ENCODE results near the gene ANGEL2.

The ANGEL2 gene

DNA sequence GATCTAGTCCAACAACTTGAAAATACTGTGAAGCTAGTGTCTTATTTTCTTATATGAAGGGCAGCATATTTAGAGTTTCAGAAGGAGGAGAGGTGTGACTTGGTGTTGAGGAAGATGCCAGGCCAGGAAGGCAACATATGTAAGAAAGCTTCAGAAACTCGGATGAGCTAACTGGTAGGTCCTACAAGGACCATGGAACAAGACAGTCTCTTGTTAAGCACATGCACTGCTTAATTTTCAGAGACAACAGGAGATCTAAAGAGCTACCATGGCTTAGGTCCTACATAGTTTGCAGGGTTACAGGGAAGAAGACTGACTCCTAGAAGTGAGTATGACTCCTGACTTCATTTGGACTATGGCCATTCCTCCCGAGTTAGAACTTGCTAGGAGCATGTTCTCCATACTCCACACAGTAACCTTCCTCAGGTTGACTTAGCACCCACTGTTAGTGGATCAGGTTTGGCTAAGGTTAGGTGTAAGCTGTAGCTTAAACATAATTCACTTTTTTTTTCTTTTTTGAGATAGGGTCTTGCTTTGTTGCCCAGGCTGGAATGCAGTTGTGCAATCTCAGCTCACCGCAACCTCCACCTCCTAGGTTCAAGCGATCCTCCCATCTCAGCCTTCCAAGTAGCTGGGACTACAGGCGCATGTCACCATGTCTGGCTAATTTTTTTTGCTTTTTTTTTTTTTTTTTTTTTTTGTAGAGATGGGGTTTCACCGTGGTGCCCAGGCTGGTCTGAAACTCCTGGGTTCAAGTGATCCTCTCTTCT lies 31.0 kb downstream of the ANGEL2 start:
- no peak for ATAC-seq
- no peak for TF ChIP-seq TCF4 (CRISPR knock-in tag; IDR thresholded peaks at IDR 0.05; ENCODE audit: borderline replicate concordance)
- TF ChIP-seq ZFP30 (CRISPR knock-in tag; IDR thresholded peaks at IDR 0.05), result no peak
- no peak for TF ChIP-seq RARB (CRISPR knock-in tag; IDR thresholded peaks at IDR 0.05)
- TF ChIP-seq GLIS3 (CRISPR knock-in tag; IDR thresholded peaks at IDR 0.05), result no peak
- no peak for TF ChIP-seq SNAI2 (CRISPR knock-in tag; IDR thresholded peaks at IDR 0.05)
- no peak for TF ChIP-seq ZNF70 (CRISPR knock-in tag; IDR thresholded peaks at IDR 0.05)
- TF ChIP-seq, protein P1, sequence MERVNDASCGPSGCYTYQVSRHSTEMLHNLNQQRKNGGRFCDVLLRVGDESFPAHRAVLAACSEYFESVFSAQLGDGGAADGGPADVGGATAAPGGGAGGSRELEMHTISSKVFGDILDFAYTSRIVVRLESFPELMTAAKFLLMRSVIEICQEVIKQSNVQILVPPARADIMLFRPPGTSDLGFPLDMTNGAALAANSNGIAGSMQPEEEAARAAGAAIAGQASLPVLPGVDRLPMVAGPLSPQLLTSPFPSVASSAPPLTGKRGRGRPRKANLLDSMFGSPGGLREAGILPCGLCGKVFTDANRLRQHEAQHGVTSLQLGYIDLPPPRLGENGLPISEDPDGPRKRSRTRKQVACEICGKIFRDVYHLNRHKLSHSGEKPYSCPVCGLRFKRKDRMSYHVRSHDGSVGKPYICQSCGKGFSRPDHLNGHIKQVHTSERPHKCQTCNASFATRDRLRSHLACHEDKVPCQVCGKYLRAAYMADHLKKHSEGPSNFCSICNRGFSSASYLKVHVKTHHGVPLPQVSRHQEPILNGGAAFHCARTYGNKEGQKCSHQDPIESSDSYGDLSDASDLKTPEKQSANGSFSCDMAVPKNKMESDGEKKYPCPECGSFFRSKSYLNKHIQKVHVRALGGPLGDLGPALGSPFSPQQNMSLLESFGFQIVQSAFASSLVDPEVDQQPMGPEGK (CRISPR knock-in tag; IDR thresholded peaks at IDR 0.05; ENCODE audit: borderline replicate concordance), result no peak
- no peak for TF ChIP-seq ZFP3 (CRISPR knock-in tag; IDR thresholded peaks at IDR 0.05)
- no peak for TF ChIP-seq PPARA (CRISPR knock-in tag; IDR thresholded peaks at IDR 0.05; ENCODE audit: borderline replicate concordance)
- no peak for TF ChIP-seq BACH2 (CRISPR knock-in tag; IDR thresholded peaks at IDR 0.05; ENCODE audit: borderline replicate concordance)
- no peak for TF ChIP-seq ISL1 (CRISPR knock-in tag; IDR thresholded peaks at IDR 0.05)
- TF ChIP-seq, protein P2, sequence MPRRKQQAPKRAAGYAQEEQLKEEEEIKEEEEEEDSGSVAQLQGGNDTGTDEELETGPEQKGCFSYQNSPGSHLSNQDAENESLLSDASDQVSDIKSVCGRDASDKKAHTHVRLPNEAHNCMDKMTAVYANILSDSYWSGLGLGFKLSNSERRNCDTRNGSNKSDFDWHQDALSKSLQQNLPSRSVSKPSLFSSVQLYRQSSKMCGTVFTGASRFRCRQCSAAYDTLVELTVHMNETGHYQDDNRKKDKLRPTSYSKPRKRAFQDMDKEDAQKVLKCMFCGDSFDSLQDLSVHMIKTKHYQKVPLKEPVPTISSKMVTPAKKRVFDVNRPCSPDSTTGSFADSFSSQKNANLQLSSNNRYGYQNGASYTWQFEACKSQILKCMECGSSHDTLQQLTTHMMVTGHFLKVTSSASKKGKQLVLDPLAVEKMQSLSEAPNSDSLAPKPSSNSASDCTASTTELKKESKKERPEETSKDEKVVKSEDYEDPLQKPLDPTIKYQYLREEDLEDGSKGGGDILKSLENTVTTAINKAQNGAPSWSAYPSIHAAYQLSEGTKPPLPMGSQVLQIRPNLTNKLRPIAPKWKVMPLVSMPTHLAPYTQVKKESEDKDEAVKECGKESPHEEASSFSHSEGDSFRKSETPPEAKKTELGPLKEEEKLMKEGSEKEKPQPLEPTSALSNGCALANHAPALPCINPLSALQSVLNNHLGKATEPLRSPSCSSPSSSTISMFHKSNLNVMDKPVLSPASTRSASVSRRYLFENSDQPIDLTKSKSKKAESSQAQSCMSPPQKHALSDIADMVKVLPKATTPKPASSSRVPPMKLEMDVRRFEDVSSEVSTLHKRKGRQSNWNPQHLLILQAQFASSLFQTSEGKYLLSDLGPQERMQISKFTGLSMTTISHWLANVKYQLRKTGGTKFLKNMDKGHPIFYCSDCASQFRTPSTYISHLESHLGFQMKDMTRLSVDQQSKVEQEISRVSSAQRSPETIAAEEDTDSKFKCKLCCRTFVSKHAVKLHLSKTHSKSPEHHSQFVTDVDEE (CRISPR knock-in tag; IDR thresholded peaks at IDR 0.05), result no peak
- no peak for TF ChIP-seq TOX (CRISPR knock-in tag; IDR thresholded peaks at IDR 0.05; ENCODE audit: borderline replicate concordance)
- no peak for TF ChIP-seq ZNF8 (CRISPR knock-in tag; IDR thresholded peaks at IDR 0.05)

DNA sequence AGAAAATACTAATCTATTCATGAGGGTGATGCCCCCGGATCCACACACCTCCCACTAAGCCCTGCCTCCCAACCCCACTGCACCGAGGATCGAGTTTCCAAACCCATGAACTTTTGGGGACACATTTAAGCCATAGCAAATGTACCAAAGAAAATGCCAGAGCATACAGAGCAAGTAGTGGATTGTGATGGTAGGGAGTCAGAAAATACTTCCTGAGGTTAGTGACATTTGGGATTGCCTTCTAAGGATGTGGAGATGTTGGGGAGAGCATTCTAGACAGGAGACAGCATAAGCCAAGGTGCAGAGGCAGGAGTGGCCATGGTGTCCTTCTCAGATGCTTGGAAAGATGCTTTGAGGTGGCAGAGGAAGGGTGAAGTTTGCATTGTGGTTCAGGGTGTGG lies 32.2 kb downstream of the ANGEL2 start:
- no peak for TF ChIP-seq TCF4 (CRISPR knock-in tag; IDR thresholded peaks at IDR 0.05; ENCODE audit: borderline replicate concordance)
- TF ChIP-seq ZNF8 (CRISPR knock-in tag; IDR thresholded peaks at IDR 0.05), result no peak
- TF ChIP-seq, protein P1 (CRISPR knock-in tag; IDR thresholded peaks at IDR 0.05; ENCODE audit: borderline replicate concordance), result no peak
- no peak for TF ChIP-seq ZNF565 (CRISPR knock-in tag; conservative IDR thresholded peaks at IDR 0.05; ENCODE audit: low read depth)
- TF ChIP-seq OSR1 (CRISPR knock-in tag; IDR thresholded peaks at IDR 0.05), result no peak
- TF ChIP-seq, protein P2 (CRISPR knock-in tag; IDR thresholded peaks at IDR 0.05), result no peak
- no peak for TF ChIP-seq ZFP3 (CRISPR knock-in tag; IDR thresholded peaks at IDR 0.05)
- no peak for TF ChIP-seq ZFP30 (CRISPR knock-in tag; IDR thresholded peaks at IDR 0.05)
- no peak for TF ChIP-seq BACH2 (CRISPR knock-in tag; IDR thresholded peaks at IDR 0.05; ENCODE audit: borderline replicate concordance)
- TF ChIP-seq ZC3H10 (CRISPR knock-in tag; IDR thresholded peaks at IDR 0.05), result no peak
- TF ChIP-seq SNAI2 (CRISPR knock-in tag; IDR thresholded peaks at IDR 0.05), result no peak
- TF ChIP-seq CSDC2 (CRISPR knock-in tag; IDR thresholded peaks at IDR 0.05), result no peak
- TF ChIP-seq ZNF70 (CRISPR knock-in tag; IDR thresholded peaks at IDR 0.05), result no peak
- no peak for TF ChIP-seq ISL1 (CRISPR knock-in tag; IDR thresholded peaks at IDR 0.05)
- TF ChIP-seq, protein P3, sequence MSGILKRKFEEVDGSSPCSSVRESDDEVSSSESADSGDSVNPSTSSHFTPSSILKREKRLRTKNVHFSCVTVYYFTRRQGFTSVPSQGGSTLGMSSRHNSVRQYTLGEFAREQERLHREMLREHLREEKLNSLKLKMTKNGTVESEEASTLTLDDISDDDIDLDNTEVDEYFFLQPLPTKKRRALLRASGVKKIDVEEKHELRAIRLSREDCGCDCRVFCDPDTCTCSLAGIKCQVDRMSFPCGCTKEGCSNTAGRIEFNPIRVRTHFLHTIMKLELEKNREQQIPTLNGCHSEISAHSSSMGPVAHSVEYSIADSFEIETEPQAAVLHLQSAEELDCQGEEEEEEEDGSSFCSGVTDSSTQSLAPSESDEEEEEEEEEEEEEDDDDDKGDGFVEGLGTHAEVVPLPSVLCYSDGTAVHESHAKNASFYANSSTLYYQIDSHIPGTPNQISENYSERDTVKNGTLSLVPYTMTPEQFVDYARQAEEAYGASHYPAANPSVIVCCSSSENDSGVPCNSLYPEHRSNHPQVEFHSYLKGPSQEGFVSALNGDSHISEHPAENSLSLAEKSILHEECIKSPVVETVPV (CRISPR knock-in tag; IDR thresholded peaks at IDR 0.05), result no peak
- TF ChIP-seq GLIS3 (CRISPR knock-in tag; IDR thresholded peaks at IDR 0.05), result no peak
- TF ChIP-seq ARNTL (CRISPR knock-in tag; IDR thresholded peaks at IDR 0.05; ENCODE audit: borderline replicate concordance, low read depth), result no peak
- no peak for TF ChIP-seq RARB (CRISPR knock-in tag; IDR thresholded peaks at IDR 0.05)
- TF ChIP-seq ESRRG (CRISPR knock-in tag; IDR thresholded peaks at IDR 0.05), result no peak
- no peak for ATAC-seq
